Spleen (tissue), 7 donors: ENCODE data around the gene SNW1.

Experiments used
- POLR2A ChIP-seq, 3 donors: fragments of 450-650 bp; IDR thresholded peaks; one replicate each; pipeline ENCODE4 v1.5.1; 2017; ENCODE audit warnings: antibody characterized with exemption in 3 of 3, mild to moderate bottlenecking in 1 of 3
- POLR2AphosphoS5 ChIP-seq, 3 donors: sonication (generic); formaldehyde crosslinking; IDR thresholded peaks; one replicate each; pipeline ENCODE4 v1.5.1; 2017; ENCODE audit warnings: antibody characterized with exemption in 3 of 3
- TF ChIP-seq, protein P1 (sequence below), 11 experiments: fragments of 200-600 bp in 7 of 11; fragments of 450-650 bp in 4 of 11; sonication (generic) in 4 of 11; IDR thresholded peaks in 8 of 11; conservative IDR thresholded peaks in 3 of 11; 1 replicate in 7 of 11; 2 replicates in 4 of 11; pipeline versions ENCODE4 v1.4.0 to v1.8.0; 2016 to 2021; ENCODE audit warnings: antibody characterized with exemption in 11 of 11, inconsistent platforms in 4 of 11, mild to moderate bottlenecking in 1 of 11
- donor health status: DM: no; HTN: no; CAD: no; lungs with moderate emphysema.
- donor health status: DM: no; HTN: no; CAD: no.
- donor health status: DM: no; HTN: no; CAD: no.

DNA sequence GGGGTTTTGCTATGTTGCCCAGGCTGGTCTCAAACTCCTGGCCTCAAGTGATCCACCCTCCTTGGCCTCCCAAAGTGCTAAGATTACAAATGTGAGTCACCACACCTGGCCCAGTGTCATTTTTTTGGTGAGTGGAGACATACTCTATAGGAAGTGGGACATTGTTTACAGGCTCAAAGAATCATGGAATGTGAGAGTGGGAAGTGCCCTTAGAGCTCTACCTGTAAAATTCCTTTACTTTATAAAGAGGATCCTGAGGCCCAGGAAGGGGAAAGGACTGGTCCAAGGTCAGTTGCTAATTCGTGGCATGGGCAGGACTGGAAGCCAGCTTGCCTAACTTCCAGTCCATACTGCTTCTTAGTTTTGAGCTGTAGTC lies 30.3 kb upstream of the SNW1 start:
- no peak for TF ChIP-seq POLR2AphosphoS5 (IDR thresholded peaks at IDR 0.05)
- TF ChIP-seq, protein P1, sequence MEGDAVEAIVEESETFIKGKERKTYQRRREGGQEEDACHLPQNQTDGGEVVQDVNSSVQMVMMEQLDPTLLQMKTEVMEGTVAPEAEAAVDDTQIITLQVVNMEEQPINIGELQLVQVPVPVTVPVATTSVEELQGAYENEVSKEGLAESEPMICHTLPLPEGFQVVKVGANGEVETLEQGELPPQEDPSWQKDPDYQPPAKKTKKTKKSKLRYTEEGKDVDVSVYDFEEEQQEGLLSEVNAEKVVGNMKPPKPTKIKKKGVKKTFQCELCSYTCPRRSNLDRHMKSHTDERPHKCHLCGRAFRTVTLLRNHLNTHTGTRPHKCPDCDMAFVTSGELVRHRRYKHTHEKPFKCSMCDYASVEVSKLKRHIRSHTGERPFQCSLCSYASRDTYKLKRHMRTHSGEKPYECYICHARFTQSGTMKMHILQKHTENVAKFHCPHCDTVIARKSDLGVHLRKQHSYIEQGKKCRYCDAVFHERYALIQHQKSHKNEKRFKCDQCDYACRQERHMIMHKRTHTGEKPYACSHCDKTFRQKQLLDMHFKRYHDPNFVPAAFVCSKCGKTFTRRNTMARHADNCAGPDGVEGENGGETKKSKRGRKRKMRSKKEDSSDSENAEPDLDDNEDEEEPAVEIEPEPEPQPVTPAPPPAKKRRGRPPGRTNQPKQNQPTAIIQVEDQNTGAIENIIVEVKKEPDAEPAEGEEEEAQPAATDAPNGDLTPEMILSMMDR (IDR thresholded peaks at IDR 0.05 in 8 of 11, conservative IDR thresholded peaks at IDR 0.05 in 3 of 11), result no peak
- TF ChIP-seq POLR2A (IDR thresholded peaks at IDR 0.05), result no peak
